GM21423 (cell line): ENCODE measurements around the gene GRK5.

Experiments
- ATAC-seq: cut with Tn5 transposase; IDR thresholded peaks from one replicate; pipeline ENCODE4 v1.9.1; 2021; ENCODE audit warnings: mild to moderate bottlenecking, moderate library complexity; ENCODE audit not compliant: unreplicated experiment

The GRK5 gene

GRCh38 chr10:119314061-119314460, 106.7 kb downstream of the GRK5 start:
- no peak for ATAC-seq

GRCh38 chr10:119314486-119314885, 107.1 kb downstream of the GRK5 start:
- no peak for ATAC-seq

GRCh38 chr10:119315128-119316001, 108.0 kb downstream of the GRK5 start:
- peak; percentile 38 for ATAC-seq

DNA sequence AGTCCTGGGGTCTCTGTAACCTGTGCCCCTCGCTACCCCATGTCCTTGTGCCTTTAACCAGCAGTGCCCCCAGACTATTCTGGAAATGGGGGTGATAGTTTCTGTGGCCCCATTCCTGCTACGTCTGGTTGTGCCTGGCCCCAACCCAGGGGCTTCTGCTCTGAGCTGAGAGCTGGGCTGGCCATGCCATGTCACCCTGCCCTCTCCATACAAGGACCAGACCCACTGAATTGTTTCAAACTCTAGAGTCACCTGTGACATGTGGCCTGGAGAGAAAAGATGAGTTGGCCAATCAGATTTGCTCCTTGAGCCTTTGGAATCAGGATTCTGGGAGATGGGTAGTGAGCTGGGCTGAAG, 108.6 kb downstream of the GRK5 start:
- no peak for ATAC-seq

DNA sequence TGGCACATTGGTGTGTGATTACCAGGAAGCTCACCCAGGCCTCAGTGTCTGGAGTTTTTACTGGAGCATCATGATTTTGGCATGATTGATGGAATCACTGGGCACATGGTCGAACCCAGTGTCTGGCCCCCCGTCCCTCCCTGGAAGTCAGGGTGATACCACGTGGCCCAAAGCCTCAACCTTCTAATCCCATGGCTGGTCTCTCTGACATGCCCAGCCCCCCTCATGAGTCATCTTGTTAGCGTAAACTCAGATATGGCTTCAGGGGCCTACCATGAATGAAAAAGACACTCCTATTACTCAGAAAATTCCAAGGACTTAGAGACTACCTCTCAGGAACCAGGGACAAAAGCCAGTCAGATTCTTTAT, 109.3 kb downstream of the GRK5 start:
- no peak for ATAC-seq

DNA sequence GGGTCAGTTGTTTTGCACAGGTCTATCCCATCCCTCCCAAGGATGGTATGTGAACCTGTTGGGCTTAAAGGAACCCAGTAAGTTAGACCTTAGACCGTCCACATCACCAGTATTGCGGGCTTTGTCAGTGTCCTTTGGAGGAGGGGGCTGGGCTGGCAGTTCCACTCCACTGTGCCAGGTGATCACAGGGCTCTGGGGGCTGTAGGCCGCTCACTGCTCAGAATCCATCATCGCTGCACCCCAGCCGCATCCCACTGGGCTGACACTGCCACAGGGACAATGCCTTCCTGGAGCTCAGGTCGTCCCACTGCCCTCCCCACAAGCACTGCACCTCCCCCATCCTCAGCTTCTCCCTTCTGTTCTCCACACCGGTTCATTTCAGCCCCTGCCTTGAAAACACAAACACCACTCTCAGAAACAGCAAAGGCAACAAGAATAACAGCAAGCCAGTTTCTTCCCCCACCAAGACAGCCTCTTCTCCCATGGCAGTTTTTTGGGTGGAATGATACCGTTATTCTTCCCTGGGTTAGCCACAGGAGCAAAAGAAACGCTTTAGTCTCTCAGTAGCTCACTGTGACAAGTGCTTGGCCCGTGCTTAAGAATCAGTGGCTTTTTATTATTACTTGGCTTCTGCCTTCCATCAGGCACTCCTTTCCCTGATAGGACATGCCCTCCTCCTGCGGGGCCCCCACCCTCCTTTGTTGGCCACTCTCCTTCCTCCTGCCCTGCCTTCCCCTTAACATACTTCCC, 111.2 kb downstream of the GRK5 start:
- no peak for ATAC-seq

DNA sequence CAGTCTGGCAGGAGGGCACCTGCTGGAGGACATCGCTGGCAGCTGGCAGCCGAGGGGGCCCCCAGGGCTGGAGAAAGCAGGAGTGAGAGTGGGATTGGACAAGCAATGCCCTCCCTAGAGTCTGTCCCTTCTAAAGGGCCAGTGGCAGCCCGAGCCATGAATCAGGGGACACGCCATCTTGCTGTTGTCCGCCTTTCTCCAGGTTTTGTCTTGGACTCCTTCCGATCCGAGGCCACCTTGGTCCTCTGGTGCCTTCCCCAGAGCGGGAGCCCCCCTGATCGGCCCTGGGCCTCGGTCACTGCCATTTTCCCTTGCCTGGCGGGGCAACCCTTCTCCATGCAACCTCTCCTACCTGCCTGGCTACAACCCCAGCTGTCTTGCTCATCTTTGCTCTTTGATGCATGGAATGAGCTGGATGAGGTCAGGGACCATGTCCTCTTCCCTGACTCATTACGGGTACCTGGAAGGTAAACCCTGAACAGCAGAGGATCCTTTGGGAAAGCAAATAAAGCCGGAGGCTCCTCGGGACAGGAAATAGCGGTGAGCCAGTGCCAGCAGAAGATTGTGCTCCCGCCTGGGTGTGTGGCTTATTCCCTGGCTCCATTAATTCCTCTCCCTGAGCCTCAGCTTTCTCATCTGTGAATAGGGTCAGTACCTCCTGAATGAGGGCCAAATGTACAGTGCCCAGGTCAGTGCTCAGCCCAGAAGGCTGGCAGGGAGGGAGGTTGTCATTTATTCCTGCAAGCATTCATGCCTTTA, 112.0 kb downstream of the GRK5 start:
- ATAC-seq: no peak

- no peak for ATAC-seq
These were observed 112.5 kb downstream of the GRK5 start for GRCh38 chr10:119319920-119320258.

GRCh38 chr10:119320981-119321380, 113.6 kb downstream of the GRK5 start:
- no peak for ATAC-seq

DNA sequence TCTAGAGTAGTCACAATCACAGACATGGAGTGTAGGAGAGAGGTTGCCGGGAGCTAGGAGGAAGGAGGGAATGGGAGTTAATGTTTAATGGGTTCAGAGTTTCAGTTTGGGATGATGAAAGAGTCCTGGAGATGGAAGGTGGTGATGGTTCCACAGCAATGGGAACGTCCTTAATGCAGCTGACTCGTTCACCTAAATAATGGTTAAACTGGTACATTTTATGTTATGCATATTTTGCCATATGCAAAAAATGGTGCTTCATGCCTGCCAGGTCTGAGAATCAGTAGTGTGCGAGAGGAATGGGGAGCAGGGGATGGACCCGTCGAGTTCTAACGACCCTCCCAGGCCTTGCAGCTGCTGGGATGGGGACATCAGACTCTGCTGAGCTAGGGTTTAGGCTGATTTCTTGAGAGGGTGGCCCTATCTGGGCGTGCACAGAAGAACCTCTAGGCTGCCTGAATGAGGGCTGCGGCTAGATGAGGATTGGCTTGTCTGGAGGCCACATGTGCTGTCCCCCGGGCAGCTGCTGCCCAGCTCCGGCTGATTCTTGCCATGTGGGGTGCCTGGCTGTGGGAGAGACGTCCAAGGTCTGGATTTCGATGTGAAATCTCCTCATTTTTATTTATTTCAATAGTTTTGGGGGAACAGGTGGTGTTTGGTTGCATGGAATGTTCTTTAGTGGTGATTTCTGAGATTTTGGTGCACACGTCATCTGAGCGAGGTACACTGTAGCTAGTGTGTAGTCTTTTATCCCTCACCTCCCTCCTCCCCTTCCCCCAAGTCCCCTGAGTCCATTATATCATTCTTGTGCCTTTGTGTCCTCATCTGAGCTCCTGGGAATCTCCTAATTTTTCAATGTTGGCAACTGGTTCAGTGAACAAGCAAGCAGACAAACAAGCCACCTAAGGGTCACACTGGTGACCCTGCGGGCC, 116.0 kb downstream of the GRK5 start:
- no peak for ATAC-seq

DNA sequence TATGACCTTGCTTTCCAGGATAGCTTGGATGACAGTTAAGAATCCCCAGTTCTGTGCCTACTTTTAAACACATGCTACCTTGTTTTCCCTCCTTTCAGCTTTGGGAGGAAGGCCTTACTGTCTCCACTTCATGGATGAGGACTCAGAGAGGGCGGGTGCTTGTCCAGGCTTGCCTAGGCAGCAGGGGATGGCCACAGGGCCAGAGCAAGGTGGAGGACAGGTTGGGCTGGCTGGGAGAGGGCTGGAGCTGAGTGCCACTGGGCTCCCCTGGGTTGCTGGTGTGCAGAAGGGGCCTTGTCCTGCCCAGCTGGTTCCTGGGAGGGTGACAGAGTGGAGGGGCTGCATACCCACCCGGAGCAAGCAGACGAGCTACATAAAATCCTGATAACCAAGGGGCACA, 117.8 kb downstream of the GRK5 start:
- ATAC-seq: no peak

DNA sequence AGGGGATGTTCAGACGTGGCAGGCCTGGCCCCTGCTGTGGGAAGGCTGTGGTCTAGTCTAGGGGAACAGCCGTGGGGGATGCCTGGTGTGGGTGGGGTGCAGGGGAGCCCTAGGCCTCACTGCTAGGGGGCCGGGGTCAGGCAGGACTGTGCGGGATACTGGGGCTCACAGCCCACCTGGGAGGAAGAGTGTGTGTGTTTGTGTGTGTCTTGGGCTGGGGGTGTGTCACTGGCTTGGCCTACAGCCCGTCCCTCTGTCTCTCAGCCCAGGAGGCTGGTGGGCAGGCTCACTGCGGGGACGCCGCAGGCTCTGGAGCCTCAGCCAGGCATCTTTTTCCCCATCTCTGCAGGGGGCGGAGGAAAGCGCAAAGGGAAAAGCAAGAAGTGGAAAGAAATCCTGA, 118.8 kb downstream of the GRK5 start:
- no peak for ATAC-seq

DNA sequence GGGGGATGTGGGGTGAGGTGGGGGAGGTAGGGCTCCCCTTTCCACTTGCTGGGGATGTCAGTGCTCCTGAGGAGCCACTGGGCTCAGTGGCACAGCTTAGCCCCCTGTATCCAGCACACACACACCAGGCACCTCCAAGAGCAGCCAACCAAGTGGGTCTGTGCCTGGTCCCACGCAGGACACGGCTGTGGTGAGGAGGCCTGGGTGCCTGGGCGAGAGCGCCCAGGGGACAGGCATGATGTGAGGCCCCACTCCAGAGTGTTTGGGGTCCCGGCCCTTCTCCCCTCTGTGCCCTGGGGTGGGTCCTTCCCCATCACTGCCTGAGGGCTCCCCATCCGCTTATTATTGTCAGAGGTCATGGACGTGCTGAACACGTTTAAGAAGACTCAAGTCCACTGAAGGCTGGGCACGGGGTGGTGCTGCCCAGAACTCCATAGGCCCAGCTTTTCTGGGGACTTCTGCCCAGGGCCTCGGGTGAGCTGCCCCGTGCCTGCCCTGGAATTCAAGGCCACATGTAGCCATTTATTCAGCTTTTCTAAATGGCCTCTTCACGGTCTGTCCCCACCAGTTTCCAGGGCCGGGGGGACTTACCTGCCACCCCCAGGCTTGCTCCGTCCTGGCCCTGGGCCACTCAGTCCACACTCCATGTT, 119.8 kb downstream of the GRK5 start:
- no peak for ATAC-seq

DNA sequence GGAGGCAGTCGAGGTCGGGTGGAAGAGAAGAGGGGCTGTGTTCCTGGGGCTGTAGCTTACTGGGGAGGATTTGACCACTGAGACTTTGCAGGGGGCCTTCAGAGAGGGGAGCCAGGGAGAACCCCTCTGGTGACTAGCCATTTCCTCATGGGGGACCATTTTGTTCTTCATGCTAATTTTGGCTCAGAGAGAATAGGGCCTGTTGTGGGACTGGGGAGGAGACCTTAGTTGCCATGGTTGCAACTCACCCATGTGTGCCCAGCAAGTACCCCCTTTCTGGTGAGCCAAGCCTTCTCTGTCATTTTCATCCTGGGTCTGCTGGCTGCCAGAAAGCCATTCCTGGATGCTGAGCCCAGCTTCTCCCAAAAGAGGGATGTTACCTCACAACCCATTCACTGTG, 120.9 kb downstream of the GRK5 start:
- ATAC-seq: no peak

GRCh38 chr10:119330342-119330741, 123.0 kb downstream of the GRK5 start:
- no peak for ATAC-seq

- ATAC-seq: no peak
These were observed 123.7 kb downstream of the GRK5 start for GRCh38 chr10:119331061-119331460.

GRCh38 chr10:119333146-119333792, 125.9 kb downstream of the GRK5 start:
- no peak for ATAC-seq

GRCh38 chr10:119335671-119336353, 128.4 kb downstream of the GRK5 start:
- ATAC-seq: no peak

- no peak for ATAC-seq
These were observed 129.2 kb downstream of the GRK5 start for GRCh38 chr10:119336599-119336998.
